SHP77 treated with DMSO at 0.1 percent for 48 hours (cell line): ENCODE results near the gene DNAJB2.
"Not testable (repeated sequence)": the region's sequence is repeated elsewhere in the genome, so short reads cannot be mapped to it uniquely, and the experiment has no call there.

Source experiments
- DNase-seq: peaks from one replicate; lab custom pipeline; 2025; lab: John Stamatoyannopoulos, UW

DNAJB2 gene

GRCh38 chr2:219300022-219300421 lies 20.9 kb downstream of the DNAJB2 start:
- DNase-seq, result no peak

GRCh38 chr2:219302412-219302968 lies 23.3 kb downstream of the DNAJB2 start:
- no peak for DNase-seq

- DNase-seq, result no peak
These were observed 25.1 kb downstream of the DNAJB2 start for GRCh38 chr2:219304223-219304622.

GRCh38 chr2:219306047-219306446 lies 26.9 kb downstream of the DNAJB2 start:
- no peak for DNase-seq

GRCh38 chr2:219308142-219309101 lies 29.3 kb downstream of the DNAJB2 start:
- peak; percentile 23 for DNase-seq

GRCh38 chr2:219309278-219309677 lies 30.1 kb downstream of the DNAJB2 start, which contains the start of gene PTPRN:
PTPRN (minus strand) TSS chr2:219309401; CDS start chr2:219309332, 69 bp downstream.
- DNase-seq, result peak; percentile 74

- DNase-seq, result not testable (repeated sequence)
These were observed 33.6 kb downstream of the DNAJB2 start for GRCh38 chr2:219312683-219313263.

GRCh38 chr2:219314804-219315468 lies 35.8 kb downstream of the DNAJB2 start:
- no peak for DNase-seq

GRCh38 chr2:219323434-219323833 lies 44.3 kb downstream of the DNAJB2 start:
- DNase-seq, result no peak

GRCh38 chr2:219325136-219325535 lies 46.0 kb downstream of the DNAJB2 start:
- DNase-seq, result no peak

GRCh38 chr2:219325657-219326315 lies 46.6 kb downstream of the DNAJB2 start:
- no peak for DNase-seq

- DNase-seq, result no peak
These were observed 48.6 kb downstream of the DNAJB2 start for GRCh38 chr2:219327719-219328118.

- DNase-seq, result no peak
These were observed 52.5 kb downstream of the DNAJB2 start for GRCh38 chr2:219331560-219332213.

- no peak for DNase-seq
These were observed 53.4 kb downstream of the DNAJB2 start, which contains the start of gene RESP18 for GRCh38 chr2:219332542-219332941. RESP18 (minus strand) TSS chr2:219332744.

GRCh38 chr2:219334076-219334475 lies 54.9 kb downstream of the DNAJB2 start:
- DNase-seq, result no peak

- no peak for DNase-seq
These were observed 56.2 kb downstream of the DNAJB2 start for GRCh38 chr2:219335373-219335786.
